GM10248 (cell line): ENCODE results near the gene ASCC3.

Experiments used
- CTCF ChIA-PET: fragments of 300-600 bp; sonication (Branson Sonifier 250); formaldehyde crosslinking; extraction: SDS; loops from one replicate; lab custom pipeline; 2021; ENCODE audit warnings: antibody characterized with exemption; lab: Yijun Ruan, JAX
- POLR2A ChIA-PET: fragments of 350-650 bp; sonication (Branson Sonifier 250); formaldehyde crosslinking; extraction: SDS; loops from one replicate; lab custom pipeline; 2020; ENCODE audit warnings: antibody characterized with exemption; lab: Yijun Ruan, JAX
- DNase-seq: peaks from one replicate; pipeline ENCODE4 v3.0.0; 2012; ENCODE audit errors: extremely low spot score
- CTCF ChIP-seq: IDR thresholded peaks from 2 replicates; pipeline ENCODE4 v1.5.1; 2012; ENCODE audit warnings: mild to moderate bottlenecking, low read depth; ENCODE audit errors: extremely low read depth, missing control alignments, control extremely low read depth

Gene ASCC3

GRCh38 chr6:100465701-100466409 lies 415.3 kb downstream of the ASCC3 start:
- ChIA-PET CTCF (interaction anchor here (0.9 to 1.6 kb wide), 3 partner anchors 9 to 49 kb away, joined by 3 read pairs; no protein-coding TSS in a partner anchor), POLR2A (no interaction called here)
- TF ChIP-seq CTCF, result no peak
- no peak for DNase-seq

- ChIA-PET POLR2A (no interaction called here), CTCF (interaction anchor here (0.9 to 1.6 kb wide), 3 partner anchors 8 to 15 kb away, joined by 3 to 4 read pairs (median 3); no protein-coding TSS in a partner anchor)
- TF ChIP-seq CTCF, result no peak
- DNase-seq, result peak; percentile 71
Measured at GRCh38 chr6:100464903-100465700, 416.0 kb downstream of the ASCC3 start, which contains the start of gene SIM1. Gene SIM1 (minus strand): TSS chr6:100464921. CDS start chr6:100463468, 1,453 bp downstream.

- no peak for TF ChIP-seq CTCF
- ChIA-PET CTCF (interaction anchor here (1.0 kb wide), 1 partner anchor 16 kb away, joined by 4 read pairs; no protein-coding TSS in a partner anchor), POLR2A (no interaction called here)
- no peak for DNase-seq
Measured at GRCh38 chr6:100464162-100464851, 416.8 kb downstream of the ASCC3 start.

GRCh38 chr6:100463630-100464161 lies 417.4 kb downstream of the ASCC3 start:
- CTCF ChIA-PET, result no interaction called here
- DNase-seq, result no peak
- no peak for TF ChIP-seq CTCF
- POLR2A ChIA-PET, result no interaction called here

- CTCF ChIA-PET, result interaction anchor here (2.1 kb wide), 1 partner anchor 286 kb away, joined by 5 read pairs; no protein-coding TSS in a partner anchor
- POLR2A ChIA-PET, result no interaction called here
- DNase-seq, result no peak
- TF ChIP-seq CTCF, result no peak
Measured at GRCh38 chr6:100462706-100463629, 418.2 kb downstream of the ASCC3 start.
